GM19328 (cell line): Measurements from ENCODE around the gene ART5.
"Not testable (repeated sequence)": the region's sequence is repeated elsewhere in the genome, so short reads cannot be mapped to it uniquely, and the experiment has no call there.

Source experiments
- ATAC-seq: cut with Tn5 transposase; IDR thresholded peaks from one replicate; pipeline ENCODE4 v1.9.1; 2021; ENCODE audit warnings: mild to moderate bottlenecking, moderate library complexity; ENCODE audit not compliant: unreplicated experiment

The ART5 gene

DNA sequence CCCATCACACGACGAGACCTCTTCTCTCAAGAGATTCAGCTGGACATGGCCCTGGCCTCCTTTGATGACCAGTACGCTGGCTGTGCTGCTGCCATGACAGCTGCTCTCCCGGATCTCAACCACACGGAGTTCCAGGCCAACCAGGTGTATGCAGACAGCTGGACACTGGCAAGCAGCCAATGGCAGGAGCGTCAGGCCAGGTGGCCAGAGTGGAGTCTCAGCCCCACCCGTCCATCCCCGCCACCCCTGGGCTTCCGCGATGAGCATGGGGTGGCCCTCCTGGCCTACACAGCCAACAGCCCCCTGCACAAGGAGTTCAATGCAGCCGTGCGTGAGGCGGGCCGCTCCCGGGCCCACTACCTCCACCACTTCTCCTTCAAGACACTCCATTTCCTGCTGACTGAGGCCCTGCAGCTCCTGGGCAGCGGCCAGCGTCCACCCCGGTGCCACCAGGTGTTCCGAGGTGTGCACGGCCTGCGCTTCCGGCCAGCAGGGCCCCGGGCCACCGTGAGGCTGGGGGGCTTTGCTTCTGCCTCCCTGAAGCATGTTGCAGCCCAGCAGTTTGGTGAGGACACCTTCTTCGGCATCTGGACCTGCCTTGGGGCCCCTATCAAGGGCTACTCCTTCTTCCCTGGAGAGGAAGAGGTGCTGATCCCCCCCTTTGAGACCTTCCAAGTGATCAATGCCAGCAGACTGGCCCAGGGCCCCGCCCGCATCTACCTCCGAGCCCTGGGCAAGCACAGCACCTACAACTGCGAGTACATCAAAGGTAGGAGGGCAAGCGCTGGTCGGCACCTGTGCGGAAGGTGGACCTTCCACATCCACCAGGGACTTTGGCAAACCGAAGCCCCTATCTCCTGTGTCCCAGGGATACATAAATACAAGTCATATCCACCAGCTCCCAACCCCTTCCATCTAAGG lies 18.1 kb upstream of the ART5 start:
- no peak for ATAC-seq

DNA sequence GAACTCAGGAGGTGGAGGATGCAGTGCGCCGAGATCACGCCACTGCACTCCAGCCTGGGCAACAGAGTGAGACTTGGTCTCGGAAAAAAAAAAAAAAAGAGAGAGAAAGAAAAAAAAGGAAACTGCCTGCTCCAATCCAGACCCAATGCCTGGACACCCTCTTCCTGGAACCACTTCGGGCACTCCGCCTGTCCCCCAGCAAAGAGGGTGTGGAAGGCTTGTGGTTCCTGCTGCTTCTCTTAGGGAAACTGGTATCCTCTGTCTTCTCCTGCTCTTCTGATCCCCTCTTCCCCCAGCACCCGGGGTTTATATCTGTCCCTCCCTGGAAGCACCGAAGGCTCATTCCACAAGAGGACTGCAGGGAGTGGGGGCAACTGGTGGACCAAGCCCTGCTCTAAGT lies 16.5 kb upstream of the ART5 start:
- no peak for ATAC-seq

GRCh38 chr11:3657331-3657730 lies 15.5 kb upstream of the ART5 start:
- not testable (repeated sequence) for ATAC-seq

DNA sequence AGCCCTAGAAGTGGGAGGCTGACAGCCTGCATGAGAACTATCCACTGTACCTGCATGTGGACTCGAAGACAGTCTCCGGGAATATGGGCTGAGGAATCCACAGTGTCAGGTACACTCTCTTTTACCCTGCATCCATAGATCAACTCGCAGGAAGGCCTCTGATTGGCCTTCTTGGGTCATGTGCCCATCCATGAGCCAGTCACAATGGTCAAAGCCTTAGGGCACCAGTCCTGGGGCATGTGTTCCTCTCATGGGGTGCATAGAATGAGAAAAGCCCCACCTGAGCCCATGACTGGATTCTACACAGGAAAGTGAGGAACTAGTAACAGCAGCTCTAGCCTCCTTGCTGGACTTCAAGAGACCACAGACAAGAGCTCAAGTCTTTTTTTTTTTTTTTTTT lies 13.8 kb upstream of the ART5 start:
- no peak for ATAC-seq

- not testable (repeated sequence) for ATAC-seq
Measured at GRCh38 chr11:3652514-3652913, 10.7 kb upstream of the ART5 start.

- not testable (repeated sequence) for ATAC-seq
Measured at GRCh38 chr11:3649374-3649773, 7.6 kb upstream of the ART5 start.

DNA sequence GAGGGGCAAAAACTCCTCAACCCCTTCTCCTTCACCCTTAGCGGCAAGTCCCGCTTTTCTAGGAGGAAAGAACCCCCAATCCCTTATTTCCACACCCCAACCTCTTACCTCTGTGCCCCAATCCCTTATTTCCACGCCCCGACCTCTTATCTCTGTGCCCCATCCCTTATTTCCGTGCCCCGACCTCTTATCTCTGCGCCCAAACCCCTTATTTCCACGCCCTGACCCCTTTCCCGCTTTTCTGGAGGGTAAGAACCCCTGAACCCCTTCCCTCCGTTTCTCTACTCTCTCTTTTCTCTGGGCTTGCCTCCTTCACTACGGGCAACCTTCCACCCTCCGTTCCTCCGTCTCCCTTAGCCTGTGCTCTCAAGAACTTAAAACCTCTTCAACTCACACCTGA lies 7.1 kb upstream of the ART5 start:
- ATAC-seq = not testable (repeated sequence)

DNA sequence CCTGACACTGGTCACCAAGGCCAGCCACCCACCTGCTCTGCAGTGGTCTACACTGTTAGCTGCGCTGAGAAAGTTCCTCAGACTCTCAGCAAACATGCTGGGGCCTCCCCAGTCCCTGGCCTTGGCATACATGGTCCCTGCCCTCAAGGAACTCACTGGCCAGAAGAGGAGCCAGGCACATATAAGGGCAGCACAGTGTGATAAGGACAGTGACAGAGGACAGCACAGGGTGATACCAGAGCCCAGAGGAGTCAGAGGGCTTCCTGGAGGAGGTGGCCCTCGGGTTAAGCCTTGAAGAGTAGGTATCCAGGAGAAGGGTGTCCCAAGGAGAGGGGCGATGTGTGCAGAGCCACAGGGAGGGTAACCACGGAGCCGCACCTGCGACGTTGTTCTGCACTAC lies 3.8 kb upstream of the ART5 start:
- no peak for ATAC-seq

GRCh38 chr11:3644817-3645235 lies 3.0 kb upstream of the ART5 start, which contains the start of gene ART1:
ART1 (plus strand) TSS chr11:3645128; CDS start chr11:3659214, 14,086 bp downstream.
- ATAC-seq = no peak

DNA sequence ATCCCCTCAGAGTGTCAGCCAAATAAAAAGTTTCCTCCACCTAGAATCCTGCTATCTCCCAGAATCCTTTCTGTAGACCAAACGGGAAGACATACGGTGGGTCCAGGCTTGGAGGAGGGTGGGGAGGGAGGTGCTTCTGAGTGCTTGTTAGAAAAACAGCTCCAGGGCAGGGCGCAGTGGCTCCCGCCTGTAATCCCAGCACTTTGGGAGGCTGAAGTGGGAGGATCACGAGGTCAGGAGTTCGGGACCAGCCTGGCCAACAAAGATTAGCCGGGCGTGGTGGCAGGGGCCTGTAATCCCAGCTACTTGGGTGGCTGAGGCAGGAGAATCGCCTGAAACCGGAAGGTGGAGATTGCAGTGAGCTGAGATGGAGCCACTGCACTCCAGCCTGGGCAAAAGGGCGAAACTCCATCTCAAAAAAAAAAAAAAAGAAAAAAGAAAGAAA lies 1.3 kb upstream of the ART5 start:
- ATAC-seq = not testable (repeated sequence)

DNA sequence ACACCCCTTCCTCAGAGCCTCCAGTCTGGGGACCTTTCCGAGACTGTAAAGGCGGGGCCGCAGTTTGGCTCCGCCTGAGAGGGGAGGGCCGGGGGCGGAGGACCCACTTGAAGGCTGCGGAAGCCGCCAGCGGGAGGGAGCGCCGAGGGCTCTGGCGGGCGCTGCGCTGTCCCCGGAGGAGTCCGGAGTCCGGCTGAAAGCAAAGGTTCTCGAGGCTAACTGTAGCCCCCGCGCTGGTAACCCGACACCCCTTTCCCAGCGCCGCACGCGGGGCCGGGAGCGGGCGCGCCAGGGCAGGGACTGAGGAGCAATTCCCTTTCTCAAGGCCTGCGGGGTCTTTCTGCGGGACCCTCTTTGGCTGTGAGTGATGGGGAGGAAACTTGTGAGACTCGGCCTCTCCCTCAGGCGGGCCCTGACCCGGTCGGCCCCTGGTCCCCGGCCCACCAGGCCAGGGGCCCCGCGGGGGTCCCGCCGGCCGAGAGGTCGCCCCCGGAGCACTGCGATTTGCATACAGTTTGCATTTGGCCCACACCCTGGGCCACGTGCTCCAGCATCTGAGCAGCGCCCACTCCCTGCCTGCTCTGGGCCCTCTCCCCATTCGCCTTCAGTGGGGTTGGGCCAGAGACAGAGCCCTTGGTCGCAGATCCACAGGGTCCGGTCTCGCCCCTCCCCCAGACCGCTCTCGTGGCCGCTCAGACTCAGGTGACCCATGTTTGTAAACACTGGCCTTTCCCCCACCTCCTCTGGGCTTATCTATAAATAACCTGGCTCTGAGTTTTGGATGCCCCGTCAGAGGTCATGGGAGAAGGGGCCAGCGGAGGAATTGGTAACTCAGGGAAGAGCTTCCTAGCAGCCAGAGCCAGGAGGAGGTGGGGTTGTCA lies 519 bp upstream of the ART5 start:
- ATAC-seq = no peak

DNA sequence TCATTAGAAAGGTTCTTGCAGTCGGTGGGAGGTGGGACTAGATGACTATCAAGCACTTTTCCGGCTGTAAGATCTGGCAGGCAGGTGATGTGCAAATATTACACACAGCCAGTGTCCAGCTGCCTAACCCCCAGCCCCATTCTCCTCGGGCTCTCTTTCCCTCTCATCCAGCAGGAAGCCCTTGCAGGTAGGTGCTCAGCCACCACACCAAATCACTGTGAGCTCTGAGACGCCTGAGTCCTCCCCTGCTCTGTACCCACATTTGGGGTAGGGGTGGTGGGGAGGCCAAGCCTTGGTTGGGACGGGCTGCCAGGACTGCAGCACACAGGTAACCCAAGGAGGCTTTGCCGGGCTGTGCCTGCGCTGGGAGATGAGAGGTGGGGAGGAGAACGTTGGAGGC lies 601 bp downstream of the ART5 start:
- ATAC-seq = no peak

GRCh38 chr11:3639841-3640240 lies 2.0 kb downstream of the ART5 start:
- no peak for ATAC-seq

DNA sequence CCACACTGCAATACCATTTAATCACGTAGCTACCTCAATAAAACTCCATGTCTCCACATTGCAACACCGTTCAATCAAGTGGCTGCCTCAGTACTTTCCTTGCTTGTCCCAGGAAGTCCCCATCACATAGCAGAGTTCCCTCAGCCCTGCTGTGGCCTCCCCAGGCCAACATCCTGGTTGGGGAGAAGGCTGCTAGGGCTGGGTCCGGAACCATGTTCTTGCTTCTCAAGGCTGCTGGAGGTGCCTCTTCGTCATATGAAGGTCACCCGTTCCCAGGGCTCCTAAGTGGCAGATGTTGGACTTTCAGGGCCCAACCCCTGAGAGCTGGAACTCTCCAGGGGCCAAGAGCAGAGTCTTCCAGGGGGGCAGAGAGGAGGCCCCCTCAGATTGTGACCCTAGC lies 3.3 kb downstream of the ART5 start:
- no peak for ATAC-seq

- ATAC-seq = no peak
Measured at GRCh38 chr11:3637201-3637600, 4.6 kb downstream of the ART5 start.

DNA sequence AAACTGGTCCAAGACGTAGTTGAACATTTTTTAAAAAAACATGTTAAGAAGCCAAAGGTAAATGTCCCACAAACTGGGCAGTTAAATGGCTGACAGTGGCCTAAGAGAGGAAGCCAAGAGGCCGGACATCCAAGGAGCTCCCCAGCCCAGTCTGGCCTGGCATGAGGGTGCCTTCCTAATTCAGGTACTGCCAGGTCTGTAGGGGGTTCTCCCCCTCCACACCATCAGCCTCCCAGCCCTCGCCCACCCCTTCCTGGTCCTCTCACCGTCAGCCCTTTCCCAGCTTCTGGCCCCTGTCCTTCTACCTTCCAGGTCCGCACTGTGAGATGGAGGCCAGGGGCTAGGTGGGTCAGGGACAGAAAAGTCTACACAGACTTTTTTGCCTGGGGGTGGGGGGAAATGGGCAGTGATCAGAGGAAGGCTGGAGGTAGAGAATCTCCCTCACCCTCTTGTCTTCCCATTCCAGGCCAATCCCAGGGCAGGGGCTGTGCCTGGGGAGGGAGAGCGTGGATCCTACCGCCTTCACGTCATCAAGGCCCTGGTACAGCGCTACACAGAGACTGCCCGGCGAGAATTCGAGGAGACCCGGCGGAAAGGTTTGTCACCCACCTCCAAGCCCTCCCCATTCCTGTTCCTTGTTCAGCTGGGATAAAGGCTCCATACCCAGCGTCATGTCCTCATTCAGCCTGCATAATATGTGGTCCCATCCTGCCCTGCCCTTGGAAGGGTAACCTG lies 6.0 kb downstream of the ART5 start:
- ATAC-seq = no peak

GRCh38 chr11:3632070-3632660 lies 9.6 kb downstream of the ART5 start:
- no peak for ATAC-seq

- ATAC-seq = no peak
Measured at GRCh38 chr11:3631331-3631730, 10.5 kb downstream of the ART5 start.

- no peak for ATAC-seq
Measured at GRCh38 chr11:3627291-3627690, 14.5 kb downstream of the ART5 start.

- ATAC-seq = no peak
Measured at GRCh38 chr11:3626250-3626960, 15.4 kb downstream of the ART5 start.
